ENCODE data around the gene RAD21L1.
A peak's percentile ranks its signal among the peaks of the same experiment; 100 is the strongest.

The RAD21L1 gene

GRCh38 chr20:1296922-1297321 is 71.1 kb downstream of the RAD21L1 start:
- no peak for DNase-seq

GRCh38 chr20:1297486-1297885 is 71.6 kb downstream of the RAD21L1 start:
- no peak for DNase-seq

GRCh38 chr20:1298166-1298565 is 72.3 kb downstream of the RAD21L1 start:
- no peak for DNase-seq

- no peak for DNase-seq
Observed at GRCh38 chr20:1298888-1299511, 73.2 kb downstream of the RAD21L1 start.

- peak; percentile 26 for DNase-seq
Observed at GRCh38 chr20:1299522-1299921, 73.7 kb downstream of the RAD21L1 start.

GRCh38 chr20:1300083-1300840 is 74.4 kb downstream of the RAD21L1 start:
- DNase-seq, result no peak

GRCh38 chr20:1301031-1301529 is 75.2 kb downstream of the RAD21L1 start:
- no peak for DNase-seq

GRCh38 chr20:1302685-1303541 is 77.1 kb downstream of the RAD21L1 start:
- no peak for DNase-seq

GRCh38 chr20:1304710-1305515 is 79.1 kb downstream of the RAD21L1 start:
- no peak for DNase-seq

All from NCI-H1436 (cell line).